ENCODE data around the gene SHC2.
"Not testable (repeated sequence)": the region's sequence is repeated elsewhere in the genome, so short reads cannot be mapped to it uniquely, and the experiment has no call there.

Gene SHC2

GRCh38 chr19:389255-389934 is 71.4 kb downstream of the SHC2 start:
- DNase-seq (ENCODE audit: low read depth in 2 of 2): no peak

GRCh38 chr19:388691-389090 is 72.1 kb downstream of the SHC2 start:
- DNase-seq (ENCODE audit: low read depth in 2 of 2): no peak

GRCh38 chr19:387777-388176 is 73.1 kb downstream of the SHC2 start:
- no peak for DNase-seq (ENCODE audit: low read depth in 2 of 2)

- not testable (repeated sequence) for DNase-seq (ENCODE audit: low read depth in 2 of 2)
Measured at GRCh38 chr19:386632-387301, 74.1 kb downstream of the SHC2 start.

GRCh38 chr19:386189-386588 is 74.6 kb downstream of the SHC2 start:
- not testable (repeated sequence) for DNase-seq (ENCODE audit: low read depth in 2 of 2)

- DNase-seq (ENCODE audit: low read depth in 2 of 2): no peak
Measured at GRCh38 chr19:384799-385169, 76.0 kb downstream of the SHC2 start.

- DNase-seq (ENCODE audit: low read depth in 2 of 2): no peak
Measured at GRCh38 chr19:383922-384798, 76.7 kb downstream of the SHC2 start.

- no peak for DNase-seq (ENCODE audit: low read depth in 2 of 2)
Measured at GRCh38 chr19:383040-383439, 77.8 kb downstream of the SHC2 start.

- DNase-seq (ENCODE audit: low read depth in 2 of 2): peak; percentile 22 to 29
Measured at GRCh38 chr19:382578-382977, 78.3 kb downstream of the SHC2 start.

GRCh38 chr19:381901-382300 is 78.9 kb downstream of the SHC2 start:
- DNase-seq (ENCODE audit: low read depth in 2 of 2): not testable (repeated sequence)

GRCh38 chr19:380618-381219 is 80.1 kb downstream of the SHC2 start:
- not testable (repeated sequence) for DNase-seq (ENCODE audit: low read depth in 2 of 2)

GRCh38 chr19:379796-380195 is 81.0 kb downstream of the SHC2 start:
- DNase-seq (ENCODE audit: low read depth in 2 of 2): no peak

- DNase-seq (ENCODE audit: low read depth in 2 of 2): no peak
Measured at GRCh38 chr19:378706-379105, 82.1 kb downstream of the SHC2 start.

GRCh38 chr19:377801-378581 is 82.8 kb downstream of the SHC2 start:
- no peak for DNase-seq (ENCODE audit: low read depth in 2 of 2)

- DNase-seq (ENCODE audit: low read depth in 2 of 2): no peak
Measured at GRCh38 chr19:376111-376470, 84.7 kb downstream of the SHC2 start.

GRCh38 chr19:375395-376110 is 85.3 kb downstream of the SHC2 start:
- DNase-seq (ENCODE audit: low read depth in 2 of 2): no peak

- DNase-seq (ENCODE audit: low read depth in 2 of 2): no peak
Measured at GRCh38 chr19:374886-375235, 86.0 kb downstream of the SHC2 start.

- DNase-seq (ENCODE audit: low read depth in 2 of 2): no peak
Measured at GRCh38 chr19:374183-374885, 86.5 kb downstream of the SHC2 start.

GRCh38 chr19:373391-374182 is 87.2 kb downstream of the SHC2 start:
- no peak for DNase-seq (ENCODE audit: low read depth in 2 of 2)

All from activated CD4-positive, alpha-beta T cell treated with anti-CD3 and anti-CD28 coated beads for 24 hours (primary cell).